Stomach (tissue), 9 donors: ENCODE measurements around the gene AFM. TPM values are rescaled to one million over a fixed set of nuclear protein-coding genes. Genes with fewer than 3 reads are reported as not detected.

Experiments used
- DNase-seq, 2 donors: peaks; one replicate each; pipeline versions ENCODE4 v3.0.0 to v3.0.0-alpha.2; 2013 to 2019
- H3K27ac ChIP-seq, 5 donors: fragments of 200-600 bp in 4 of 5; sonication (generic) in 4 of 5; one replicate each; pipeline ENCODE4 v1.5.1; 2013 to 2019; ENCODE audit warnings: mild to moderate bottlenecking in 1 of 5, moderate library complexity in 1 of 5
- H3K27me3 ChIP-seq, 3 donors: fragments of 200-600 bp; sonication (generic); one replicate each; pipeline ENCODE4 v1.5.1; 2017 to 2019; ENCODE audit warnings: mixed run types in 1 of 3
- H3K36me3 ChIP-seq, 4 donors: fragments of 200-600 bp; sonication (generic); 1 replicate in 3 of 4; 2 replicates in 1 of 4; pipeline ENCODE4 v1.5.1; 2016 to 2019
- H3K4me1 ChIP-seq, 4 donors: fragments of 200-600 bp; sonication (generic); one replicate each; pipeline ENCODE4 v1.5.1; 2016 to 2019
- H3K4me3 ChIP-seq, 4 donors: fragments of 200-600 bp; sonication (generic) in 3 of 4; one replicate each; pipeline ENCODE4 v1.5.1; 2016 to 2019; ENCODE audit warnings: mild to moderate bottlenecking in 1 of 4
- H3K9me3 ChIP-seq, 4 donors: fragments of 200-600 bp; sonication (generic); one replicate each; pipeline ENCODE4 v1.5.1; 2016 to 2019
- EP300 ChIP-seq: sonication (generic); formaldehyde crosslinking; IDR thresholded peaks from one replicate; pipeline ENCODE4 v1.6.1; 2017; ENCODE audit warnings: antibody characterized with exemption
- POLR2A ChIP-seq, 4 donors: fragments of 450-650 bp; IDR thresholded peaks; one replicate each; pipeline ENCODE4 v1.6.1; 2016; ENCODE audit warnings: antibody characterized with exemption in 4 of 4, control low read depth in 2 of 4, mild to moderate bottlenecking in 1 of 4, moderate library complexity in 1 of 4
- POLR2AphosphoS5 ChIP-seq, 3 donors: sonication (generic); formaldehyde crosslinking; IDR thresholded peaks; one replicate each; pipeline ENCODE4 v1.6.1; 2016; ENCODE audit warnings: antibody characterized with exemption in 3 of 3
- WGBS, 5 donors: extraction: QIAGEN DNeasy Blood & Tissue Kit in 3 of 5; methylation state at CpG; one replicate each; pipeline versions ENCODE4 v1.1.5 to v1.1.7; 2013 to 2018; 5-methylcytosine and 5-hydroxymethylcytosine counted together
- intact Hi-C: fragments of 100-400 bp; cut with DNase I; formaldehyde crosslinking; loops from one replicate; pipeline ENCODE4 v1.15.1; 2023; ENCODE audit warnings: low total_unique reads
- polyA plus RNA-seq, 3 donors: library from polyadenylated mRNA; stranded (reverse); fragments of 200-250 nt; gene quantifications; one replicate each; pipeline ENCODE4 v1.2.3, GENCODE V29; 2013
- total RNA-seq, 5 donors: library from RNA; depleted of rRNA; stranded (reverse); fragments of >200 nt; gene quantifications; one replicate each; pipeline versions ENCODE4 v1.1.0 to v1.2.3, GENCODE V29; 2014 to 2016
- TF ChIP-seq, protein P1 (sequence below), 7 experiments: fragments of 450-650 bp in 4 of 7; fragments of 200-600 bp in 3 of 7; sonication (generic) in 3 of 7; IDR thresholded peaks; one replicate each; pipeline ENCODE4 v1.5.1; 2016 to 2019; ENCODE audit warnings: antibody characterized with exemption in 7 of 7, control low read depth in 2 of 7, mild to moderate bottlenecking in 1 of 7
- donor health status: healthy with polysubstance abuse.
- donor health status: Bipolar disorder and iron deficiency.
- donor health status: healthy.

The AFM gene
- total and polyA plus RNA-seq, 8 donors, result 0.05 to 1.8 (median 0.81) TPM; not detected in 5

GRCh38 chr4:73520821-73521220 lies 39.3 kb downstream of the AFM start:
- no peak for DNase-seq
- intact Hi-C loops, result no loop called here
- WGBS, 5 donors, result 64 to 87% (median 76%) methylated on average over 4 of the region's 4 CpGs
- no peak overlapping the region for H3K27ac ChIP-seq
- TF ChIP-seq POLR2AphosphoS5 (IDR thresholded peaks at IDR 0.05) (no peak), EP300 (no peak), POLR2A (IDR thresholded peaks at IDR 0.05) (no peak)
- TF ChIP-seq, protein P1, sequence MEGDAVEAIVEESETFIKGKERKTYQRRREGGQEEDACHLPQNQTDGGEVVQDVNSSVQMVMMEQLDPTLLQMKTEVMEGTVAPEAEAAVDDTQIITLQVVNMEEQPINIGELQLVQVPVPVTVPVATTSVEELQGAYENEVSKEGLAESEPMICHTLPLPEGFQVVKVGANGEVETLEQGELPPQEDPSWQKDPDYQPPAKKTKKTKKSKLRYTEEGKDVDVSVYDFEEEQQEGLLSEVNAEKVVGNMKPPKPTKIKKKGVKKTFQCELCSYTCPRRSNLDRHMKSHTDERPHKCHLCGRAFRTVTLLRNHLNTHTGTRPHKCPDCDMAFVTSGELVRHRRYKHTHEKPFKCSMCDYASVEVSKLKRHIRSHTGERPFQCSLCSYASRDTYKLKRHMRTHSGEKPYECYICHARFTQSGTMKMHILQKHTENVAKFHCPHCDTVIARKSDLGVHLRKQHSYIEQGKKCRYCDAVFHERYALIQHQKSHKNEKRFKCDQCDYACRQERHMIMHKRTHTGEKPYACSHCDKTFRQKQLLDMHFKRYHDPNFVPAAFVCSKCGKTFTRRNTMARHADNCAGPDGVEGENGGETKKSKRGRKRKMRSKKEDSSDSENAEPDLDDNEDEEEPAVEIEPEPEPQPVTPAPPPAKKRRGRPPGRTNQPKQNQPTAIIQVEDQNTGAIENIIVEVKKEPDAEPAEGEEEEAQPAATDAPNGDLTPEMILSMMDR (IDR thresholded peaks at IDR 0.05), result no peak
- no peaks in the 10 kb centered on the region for H3K4me1 ChIP-seq
- no peaks in the 10 kb centered on the region for H3K36me3 ChIP-seq
- H3K27me3 ChIP-seq, result no peaks in the 10 kb centered on the region
- H3K4me3 ChIP-seq, result no peak overlapping the region
- no peaks in the 10 kb centered on the region for H3K9me3 ChIP-seq

- TF ChIP-seq POLR2A (IDR thresholded peaks at IDR 0.05) (no peak), EP300 (no peak), POLR2AphosphoS5 (IDR thresholded peaks at IDR 0.05) (no peak)
- TF ChIP-seq, protein P1 (IDR thresholded peaks at IDR 0.05), result no peak
- Histone ChIP-seq H3K27ac (no peak overlapping the region), H3K4me3 (no peak overlapping the region), H3K36me3 (no peaks in the 10 kb centered on the region), H3K9me3 (no peaks in the 10 kb centered on the region), H3K4me1 (no peaks in the 10 kb centered on the region), H3K27me3 (no peaks in the 10 kb centered on the region)
- no peak for DNase-seq
- intact Hi-C loops, result no loop called here
- 84 to 92% (median 88%) methylated on average over 2 of the region's 2 CpGs for WGBS, 5 donors
These were observed 41.6 kb downstream of the AFM start for GRCh38 chr4:73523126-73523525.

- Histone ChIP-seq H3K4me3 (no peak overlapping the region), H3K9me3 (no peaks in the 10 kb centered on the region), H3K4me1 (no peaks in the 10 kb centered on the region), H3K27ac (no peak overlapping the region), H3K27me3 (no peaks in the 10 kb centered on the region), H3K36me3 (no peaks in the 10 kb centered on the region)
- WGBS, 5 donors, result 66 to 84% (median 70%) methylated on average over 1 of the region's 1 CpG
- no peak for DNase-seq
- no peak for TF ChIP-seq POLR2A (IDR thresholded peaks at IDR 0.05)
- TF ChIP-seq, protein P1 (IDR thresholded peaks at IDR 0.05), result no peak
- no peak for TF ChIP-seq POLR2AphosphoS5 (IDR thresholded peaks at IDR 0.05)
- TF ChIP-seq EP300, result no peak
- intact Hi-C loops, result no loop called here
These were observed 44.1 kb downstream of the AFM start for GRCh38 chr4:73525611-73526010.

DNA sequence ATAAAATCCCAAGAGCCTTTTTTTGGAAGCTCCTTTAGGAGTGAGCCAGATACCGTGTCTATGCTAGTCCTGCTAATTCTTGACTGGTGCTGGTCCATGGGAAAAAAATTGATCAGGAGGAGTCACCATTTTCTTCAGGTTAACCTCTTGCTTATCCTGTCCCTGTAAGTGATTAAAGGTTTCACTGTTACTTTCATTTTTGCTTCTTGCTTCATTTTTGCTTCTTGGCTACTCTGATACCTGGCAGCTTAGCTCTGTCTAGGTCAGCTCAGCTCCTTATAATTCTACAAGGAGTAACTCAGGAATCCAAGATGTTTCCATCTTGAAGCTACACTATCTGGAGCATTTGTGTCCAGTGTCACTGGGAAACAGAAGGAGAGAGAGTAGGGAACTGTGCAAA lies 45.7 kb downstream of the AFM start:
- TF ChIP-seq POLR2AphosphoS5 (IDR thresholded peaks at IDR 0.05) (no peak), EP300 (no peak), POLR2A (IDR thresholded peaks at IDR 0.05) (no peak)
- TF ChIP-seq, protein P1 (IDR thresholded peaks at IDR 0.05), result no peak
- Histone ChIP-seq H3K27ac (no peak overlapping the region), H3K9me3 (no peaks in the 10 kb centered on the region), H3K27me3 (no peaks in the 10 kb centered on the region), H3K36me3 (no peaks in the 10 kb centered on the region), H3K4me3 (no peak overlapping the region), H3K4me1 (no peaks in the 10 kb centered on the region)
- 79 to 90% (median 87%) methylated on average over 1 of the region's 1 CpG for WGBS, 5 donors
- intact Hi-C loops, result no loop called here
- DNase-seq, result no peak
